Osteoblast (primary cell): ENCODE measurements around the gene ATP2A3. TPM values are rescaled to one million over a fixed set of nuclear protein-coding genes. Genes with fewer than 3 reads are reported as not detected.
A peak's percentile ranks its signal among the peaks of the same experiment; 100 is the strongest.

Experiments
- DNase-seq: peaks from one replicate; pipeline ENCODE4 v3.0.0; 2011; ENCODE audit warnings: low spot score, mixed read lengths; ENCODE audit not compliant: insufficient read length; ENCODE audit errors: missing footprints
- H2AFZ ChIP-seq: 2 replicates; pipeline ENCODE4 v1.6.0; 2011; ENCODE audit warnings: mild to moderate bottlenecking, low read length
- H3K27ac ChIP-seq: 2 replicates; pipeline ENCODE4 v1.5.1; 2011; ENCODE audit warnings: mild to moderate bottlenecking, low read depth, low read length, moderate library complexity
- H3K27me3 ChIP-seq: 2 replicates; pipeline ENCODE4 v1.6.0; 2012; ENCODE audit warnings: mild to moderate bottlenecking, control low read depth, inconsistent platforms, low read length, moderate library complexity; ENCODE audit not compliant: insufficient read depth
- H3K36me3 ChIP-seq: 2 replicates; pipeline ENCODE4 v1.5.1; 2011; ENCODE audit warnings: mild to moderate bottlenecking, low read length, control low read depth, moderate library complexity; ENCODE audit not compliant: insufficient read depth
- H3K4me1 ChIP-seq: 2 replicates; pipeline ENCODE4 v1.5.1; 2011; ENCODE audit warnings: mild to moderate bottlenecking, low read length, control low read depth, moderate library complexity; ENCODE audit not compliant: insufficient read depth
- H3K4me2 ChIP-seq: 2 replicates; pipeline ENCODE4 v1.6.0; 2011; ENCODE audit warnings: mild to moderate bottlenecking, low read length; ENCODE audit not compliant: insufficient read depth
- H3K4me3 ChIP-seq: fragments of 200-600 bp; sonication (generic); 3 replicates; pipeline ENCODE4 v1.5.1; 2012; ENCODE audit warnings: mild to moderate bottlenecking, low read length, inconsistent platforms; ENCODE audit not compliant: insufficient read depth
- H3K79me2 ChIP-seq: 2 replicates; pipeline ENCODE4 v1.6.0; 2012; ENCODE audit warnings: mild to moderate bottlenecking, low read length, control low read depth, inconsistent platforms; ENCODE audit not compliant: insufficient read depth
- H3K9me3 ChIP-seq: 2 replicates; pipeline ENCODE4 v1.5.1; 2011; ENCODE audit warnings: low read depth, low read length, control low read depth
- H4K20me1 ChIP-seq: 2 replicates; pipeline ENCODE4 v1.6.0; 2012; ENCODE audit warnings: mild to moderate bottlenecking, low read length, control low read depth; ENCODE audit not compliant: insufficient read depth
- total RNA-seq: library from RNA; depleted of rRNA; stranded (reverse); fragments of >200 nt; gene quantifications from 2 replicates; pipeline ENCODE4 v1.2.3, GENCODE V29; 2012
- TF ChIP-seq, protein P1 (sequence below): IDR thresholded peaks from 2 replicates; pipeline ENCODE4 v1.5.1; 2011; ENCODE audit warnings: mild to moderate bottlenecking, low read depth, low read length, moderate library complexity; ENCODE audit errors: extremely low read depth

ATP2A3 gene
- total RNA-seq, 1 donor, result 1.4 TPM

DNA sequence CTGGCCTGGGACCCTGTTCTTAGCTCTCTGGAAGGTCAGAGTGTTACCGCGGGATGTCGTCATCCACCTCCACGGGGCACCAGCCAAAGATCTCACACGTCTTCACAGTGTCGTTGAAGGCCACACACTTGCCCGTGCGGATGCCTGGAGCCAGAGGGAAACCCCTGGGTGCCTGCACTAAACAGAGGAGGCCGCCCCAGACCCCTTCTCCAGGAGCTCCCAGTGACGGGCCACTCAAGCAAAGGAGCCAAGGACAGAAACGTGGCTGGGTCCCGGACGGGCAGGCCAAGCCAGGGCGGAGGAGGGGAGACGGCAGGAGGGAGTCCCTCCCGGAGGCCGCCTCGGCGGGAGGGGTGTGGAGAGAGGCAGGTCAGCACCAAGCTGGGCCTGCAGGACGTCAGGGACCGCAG lies 60.4 kb downstream of the ATP2A3 start:
- no peak overlapping the region for H3K27ac ChIP-seq
- H3K4me2 ChIP-seq, result no peak overlapping the region
- TF ChIP-seq, protein P1, sequence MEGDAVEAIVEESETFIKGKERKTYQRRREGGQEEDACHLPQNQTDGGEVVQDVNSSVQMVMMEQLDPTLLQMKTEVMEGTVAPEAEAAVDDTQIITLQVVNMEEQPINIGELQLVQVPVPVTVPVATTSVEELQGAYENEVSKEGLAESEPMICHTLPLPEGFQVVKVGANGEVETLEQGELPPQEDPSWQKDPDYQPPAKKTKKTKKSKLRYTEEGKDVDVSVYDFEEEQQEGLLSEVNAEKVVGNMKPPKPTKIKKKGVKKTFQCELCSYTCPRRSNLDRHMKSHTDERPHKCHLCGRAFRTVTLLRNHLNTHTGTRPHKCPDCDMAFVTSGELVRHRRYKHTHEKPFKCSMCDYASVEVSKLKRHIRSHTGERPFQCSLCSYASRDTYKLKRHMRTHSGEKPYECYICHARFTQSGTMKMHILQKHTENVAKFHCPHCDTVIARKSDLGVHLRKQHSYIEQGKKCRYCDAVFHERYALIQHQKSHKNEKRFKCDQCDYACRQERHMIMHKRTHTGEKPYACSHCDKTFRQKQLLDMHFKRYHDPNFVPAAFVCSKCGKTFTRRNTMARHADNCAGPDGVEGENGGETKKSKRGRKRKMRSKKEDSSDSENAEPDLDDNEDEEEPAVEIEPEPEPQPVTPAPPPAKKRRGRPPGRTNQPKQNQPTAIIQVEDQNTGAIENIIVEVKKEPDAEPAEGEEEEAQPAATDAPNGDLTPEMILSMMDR, result no peak
- H3K36me3 ChIP-seq, result no peaks in the 10 kb centered on the region
- H2AFZ ChIP-seq, result no peak overlapping the region
- H3K4me3 ChIP-seq, result no peak overlapping the region
- no peaks in the 10 kb centered on the region for H3K27me3 ChIP-seq
- no peak for DNase-seq
- H3K4me1 ChIP-seq, result no peaks in the 10 kb centered on the region
- H3K9me3 ChIP-seq, result no peaks in the 10 kb centered on the region
- no peaks in the 10 kb centered on the region for H3K79me2 ChIP-seq
- H4K20me1 ChIP-seq, result no peaks in the 10 kb centered on the region

DNA sequence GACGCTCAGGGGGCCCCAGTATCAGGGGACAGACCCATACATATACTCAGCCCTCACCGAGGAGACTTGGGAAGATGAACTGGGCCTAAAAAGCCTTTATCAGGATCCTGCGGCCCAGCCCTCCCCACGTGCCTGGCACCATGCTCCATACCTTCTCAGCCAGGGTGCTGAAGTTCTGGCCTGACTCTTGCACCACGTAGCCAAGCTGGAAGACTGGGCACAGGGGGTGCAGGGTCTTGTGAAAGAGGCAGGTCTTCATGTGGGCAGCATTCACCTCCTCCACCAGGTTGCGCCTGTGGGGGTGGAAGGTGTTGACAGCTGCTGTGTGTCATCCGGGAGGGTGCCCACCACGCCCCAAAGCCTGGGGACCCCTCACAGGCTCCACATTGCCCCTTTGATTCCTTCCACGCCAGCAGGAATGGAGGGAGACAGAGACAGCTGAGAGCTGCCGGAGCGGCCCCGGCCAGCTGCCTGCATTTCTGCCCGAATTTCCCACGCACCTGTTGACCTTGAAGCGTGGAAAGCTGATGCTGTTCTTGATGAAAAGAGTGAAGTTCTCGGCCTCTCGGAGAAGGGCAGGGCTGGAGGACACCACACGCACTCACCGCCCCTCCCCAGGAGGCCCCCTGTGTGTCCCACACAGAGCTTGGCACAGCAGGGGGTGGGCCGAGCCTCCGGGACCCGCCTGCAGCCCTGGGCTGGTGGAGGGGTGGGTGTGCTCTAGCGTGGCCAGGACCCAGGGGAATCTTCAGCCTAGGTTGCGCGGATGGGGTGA lies 61.0 kb downstream of the ATP2A3 start:
- Histone ChIP-seq H2AFZ (no peak overlapping the region), H3K79me2 (no peaks in the 10 kb centered on the region)
- DNase-seq, result peak; percentile 43

DNA sequence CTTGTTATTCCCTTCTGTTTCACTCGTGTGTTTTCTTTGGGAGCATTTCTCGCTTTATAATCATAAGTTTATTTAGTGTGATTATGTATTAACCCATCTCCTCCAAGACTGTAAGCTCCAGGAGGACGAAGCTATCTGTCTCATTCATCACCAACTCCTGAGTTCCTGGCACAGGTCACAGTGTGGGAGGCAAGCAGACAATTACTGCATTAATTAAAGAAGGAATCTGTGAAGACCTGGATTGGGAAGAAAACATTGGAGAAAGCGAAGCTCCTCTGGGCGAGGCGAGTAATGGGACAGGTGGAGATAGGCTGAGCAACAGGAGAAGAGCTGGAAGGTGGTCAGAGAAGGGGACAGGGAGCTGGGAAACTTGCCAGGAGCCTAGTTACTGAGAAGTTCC lies 63.6 kb downstream of the ATP2A3 start:
- no peak overlapping the region for H3K4me3 ChIP-seq
- H3K4me2 ChIP-seq, result no peak overlapping the region
- no peaks in the 10 kb centered on the region for H4K20me1 ChIP-seq
- no peaks in the 10 kb centered on the region for H3K79me2 ChIP-seq
- no peak overlapping the region for H2AFZ ChIP-seq
- H3K27ac ChIP-seq, result no peak overlapping the region
- no peaks in the 10 kb centered on the region for H3K27me3 ChIP-seq
- H3K4me1 ChIP-seq, result no peaks in the 10 kb centered on the region
- no peaks in the 10 kb centered on the region for H3K9me3 ChIP-seq
- TF ChIP-seq, protein P1, result no peak
- DNase-seq, result peak; percentile 81
- H3K36me3 ChIP-seq, result no peaks in the 10 kb centered on the region

More for the DNA sequence above, 61.0 kb downstream of the ATP2A3 start:
- no peaks in the 10 kb centered on the region for H3K9me3 ChIP-seq
- no peaks in the 10 kb centered on the region for H3K4me1 ChIP-seq
- H3K27me3 ChIP-seq, result no peaks in the 10 kb centered on the region
- no peak overlapping the region for H3K27ac ChIP-seq
- TF ChIP-seq, protein P1, result no peak
- H4K20me1 ChIP-seq, result no peaks in the 10 kb centered on the region
- no peak overlapping the region for H3K4me2 ChIP-seq
- no peaks in the 10 kb centered on the region for H3K36me3 ChIP-seq
- H3K4me3 ChIP-seq, result no peak overlapping the region

DNA sequence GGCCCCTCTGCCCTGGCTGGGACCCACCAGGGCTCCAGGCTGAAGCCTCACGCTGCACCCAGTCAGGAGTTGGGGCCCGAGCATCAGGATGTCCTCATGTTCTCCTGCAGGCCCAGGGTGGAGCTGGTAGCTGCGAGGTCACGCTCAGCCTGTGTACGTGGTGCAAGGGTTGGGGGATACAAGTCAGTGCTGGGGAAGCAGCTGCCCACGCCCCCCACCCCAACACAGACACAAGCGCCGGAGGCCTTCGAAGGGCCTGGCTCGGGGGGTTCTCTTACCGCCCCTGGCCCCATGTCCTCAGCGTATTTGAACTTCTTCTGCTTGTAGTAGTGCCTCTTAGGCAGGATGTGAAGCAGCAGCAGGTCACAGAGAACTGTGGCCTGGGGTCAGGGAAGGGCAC lies 66.5 kb downstream of the ATP2A3 start:
- no peaks in the 10 kb centered on the region for H4K20me1 ChIP-seq

More for the DNA sequence above, 66.5 kb downstream of the ATP2A3 start:
- Histone ChIP-seq H2AFZ (no peak overlapping the region), H3K4me1 (peaks cover 4% of the 10 kb centered on the region), H3K27me3 (no peaks in the 10 kb centered on the region), H3K9me3 (no peaks in the 10 kb centered on the region), H3K79me2 (no peaks in the 10 kb centered on the region), H3K4me2 (no peak overlapping the region), H3K4me3 (no peak overlapping the region), H3K27ac (no peak overlapping the region), H3K36me3 (no peaks in the 10 kb centered on the region)
- TF ChIP-seq, protein P1, result no peak
- peak; percentile 73 for DNase-seq
